Endothelial cell (in vitro differentiated cells): ENCODE measurements around the gene CCSER1. TPM values are rescaled to one million over a fixed set of nuclear protein-coding genes. Genes with fewer than 3 reads are reported as not detected.

Experiments used
- DNase-seq: peaks from one replicate; pipeline ENCODE4 v3.0.0; 2021; ENCODE audit warnings: low spot score
- H3K27ac Mint-ChIP-seq: one replicate; pipeline ENCODE4 v1.8.0; 2021; ENCODE audit warnings: mixed read lengths, inconsistent platforms; ENCODE audit not compliant: unreplicated experiment
- H3K27me3 Mint-ChIP-seq: one replicate; pipeline ENCODE4 v1.8.0; 2021; ENCODE audit warnings: mild to moderate bottlenecking, moderate library complexity, mixed read lengths, inconsistent platforms; ENCODE audit not compliant: unreplicated experiment
- H3K36me3 Mint-ChIP-seq: one replicate; pipeline ENCODE4 v1.8.0; 2021; ENCODE audit warnings: mild to moderate bottlenecking, low read depth, mixed read lengths, inconsistent platforms; ENCODE audit not compliant: unreplicated experiment
- H3K4me1 Mint-ChIP-seq: one replicate; pipeline ENCODE4 v1.8.0; 2021; ENCODE audit warnings: mild to moderate bottlenecking, mixed read lengths, inconsistent platforms; ENCODE audit not compliant: unreplicated experiment
- H3K4me3 Mint-ChIP-seq: one replicate; pipeline ENCODE4 v1.8.0; 2021; ENCODE audit warnings: mild to moderate bottlenecking, mixed read lengths, inconsistent platforms; ENCODE audit not compliant: unreplicated experiment
- H3K9me3 Mint-ChIP-seq: one replicate; pipeline ENCODE4 v1.8.0; 2021; ENCODE audit warnings: mixed read lengths, inconsistent platforms; ENCODE audit not compliant: unreplicated experiment
- total RNA-seq: library from RNA; stranded (reverse); fragmentation: NEBNext Ultra II Directional; extraction: Animal tissue kit (Norgen Biotek cat#: 25700); gene quantifications from one replicate; pipeline ENCODE4 v1.2.1, GENCODE V29; 2021; ENCODE audit not compliant: unreplicated experiment
- TF ChIP-seq, protein P1 (sequence below): fragments of 200-600 bp; sonication (generic); IDR thresholded peaks from one replicate; pipeline ENCODE4 v1.5.0; 2021; ENCODE audit warnings: antibody characterized with exemption; ENCODE audit not compliant: unreplicated experiment

Gene CCSER1
- total RNA-seq, 1 donor from 2014 or later: 3.0 TPM

DNA sequence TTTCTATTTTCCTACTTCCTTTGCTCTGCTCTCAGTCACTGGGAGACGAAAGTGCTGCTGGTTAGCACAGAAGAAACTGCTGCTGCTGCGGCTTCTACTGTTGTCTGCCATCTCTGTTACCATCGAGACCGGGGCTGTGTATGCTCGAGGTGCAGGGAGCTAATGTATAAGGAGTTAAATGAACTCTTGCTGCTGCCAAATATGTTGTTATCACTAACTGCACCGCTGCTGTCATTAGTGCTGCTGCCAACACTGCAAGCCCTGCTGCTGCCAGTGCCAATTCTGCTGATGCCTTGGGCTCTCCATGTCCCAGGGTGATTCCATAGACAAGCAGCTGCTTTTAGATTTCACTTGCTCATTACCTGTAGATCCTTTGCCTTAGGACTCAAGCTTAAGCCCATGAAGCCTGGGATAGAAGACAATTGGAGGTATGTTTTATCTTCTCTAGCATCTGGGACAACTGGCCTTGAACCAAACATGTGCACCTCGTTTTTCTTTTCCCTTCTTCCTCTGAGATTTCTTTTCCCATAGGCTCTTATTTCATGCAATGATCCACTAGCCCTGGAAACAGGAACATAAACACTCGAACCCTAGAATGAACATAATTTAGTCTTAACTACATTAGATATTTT lies 107.8 kb downstream of the CCSER1 start:
- TF ChIP-seq, protein P1, sequence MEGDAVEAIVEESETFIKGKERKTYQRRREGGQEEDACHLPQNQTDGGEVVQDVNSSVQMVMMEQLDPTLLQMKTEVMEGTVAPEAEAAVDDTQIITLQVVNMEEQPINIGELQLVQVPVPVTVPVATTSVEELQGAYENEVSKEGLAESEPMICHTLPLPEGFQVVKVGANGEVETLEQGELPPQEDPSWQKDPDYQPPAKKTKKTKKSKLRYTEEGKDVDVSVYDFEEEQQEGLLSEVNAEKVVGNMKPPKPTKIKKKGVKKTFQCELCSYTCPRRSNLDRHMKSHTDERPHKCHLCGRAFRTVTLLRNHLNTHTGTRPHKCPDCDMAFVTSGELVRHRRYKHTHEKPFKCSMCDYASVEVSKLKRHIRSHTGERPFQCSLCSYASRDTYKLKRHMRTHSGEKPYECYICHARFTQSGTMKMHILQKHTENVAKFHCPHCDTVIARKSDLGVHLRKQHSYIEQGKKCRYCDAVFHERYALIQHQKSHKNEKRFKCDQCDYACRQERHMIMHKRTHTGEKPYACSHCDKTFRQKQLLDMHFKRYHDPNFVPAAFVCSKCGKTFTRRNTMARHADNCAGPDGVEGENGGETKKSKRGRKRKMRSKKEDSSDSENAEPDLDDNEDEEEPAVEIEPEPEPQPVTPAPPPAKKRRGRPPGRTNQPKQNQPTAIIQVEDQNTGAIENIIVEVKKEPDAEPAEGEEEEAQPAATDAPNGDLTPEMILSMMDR: no peak
- no peaks in the 10 kb centered on the region for H3K9me3 Mint-ChIP-seq
- no peak for DNase-seq
- H3K27ac Mint-ChIP-seq: no peak overlapping the region
- no peaks in the 10 kb centered on the region for H3K36me3 Mint-ChIP-seq
- no peaks in the 10 kb centered on the region for H3K27me3 Mint-ChIP-seq
- H3K4me3 Mint-ChIP-seq: no peak overlapping the region
- H3K4me1 Mint-ChIP-seq: no peaks in the 10 kb centered on the region

DNA sequence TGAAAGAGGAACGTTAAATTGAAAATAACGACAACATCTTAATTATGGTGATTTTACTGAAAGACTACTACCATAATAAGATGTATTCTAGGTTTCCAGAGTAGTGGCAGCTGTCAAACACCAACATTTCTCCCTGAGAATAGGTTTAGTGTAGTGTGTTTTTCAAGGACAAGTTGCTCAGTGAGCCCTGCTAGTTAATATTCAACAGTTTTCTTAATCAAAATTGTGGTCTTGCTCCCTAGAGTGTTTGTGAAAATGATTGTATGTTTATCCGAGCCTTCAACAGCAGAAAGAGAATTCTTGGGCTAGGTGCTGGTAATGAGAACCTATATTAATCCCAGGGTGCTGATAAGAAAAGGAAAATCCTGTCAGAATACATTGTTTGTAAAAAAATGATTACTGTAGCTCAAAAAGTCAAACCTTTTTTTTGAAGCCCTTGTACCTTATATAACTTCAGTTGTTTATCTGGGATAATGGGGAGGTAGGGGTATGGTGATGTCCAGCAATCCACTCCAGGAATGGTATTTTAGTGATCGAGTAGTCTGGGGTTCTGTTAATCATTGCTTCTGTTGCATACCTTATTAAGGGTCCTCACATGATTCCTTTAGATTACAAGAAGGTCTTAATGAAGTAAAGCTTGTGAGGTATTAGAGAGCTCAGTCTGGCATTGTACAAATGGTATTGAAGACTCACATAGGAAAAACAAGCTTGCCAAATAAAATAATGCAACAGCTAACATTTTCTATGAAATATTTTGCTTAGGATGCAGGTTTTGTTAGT lies 110.7 kb downstream of the CCSER1 start:
- no peaks in the 10 kb centered on the region for H3K9me3 Mint-ChIP-seq
- no peak overlapping the region for H3K4me3 Mint-ChIP-seq
- DNase-seq: no peak
- H3K4me1 Mint-ChIP-seq: no peaks in the 10 kb centered on the region
- no peaks in the 10 kb centered on the region for H3K36me3 Mint-ChIP-seq
- no peak overlapping the region for H3K27ac Mint-ChIP-seq
- TF ChIP-seq, protein P1: no peak
- H3K27me3 Mint-ChIP-seq: no peaks in the 10 kb centered on the region

DNA sequence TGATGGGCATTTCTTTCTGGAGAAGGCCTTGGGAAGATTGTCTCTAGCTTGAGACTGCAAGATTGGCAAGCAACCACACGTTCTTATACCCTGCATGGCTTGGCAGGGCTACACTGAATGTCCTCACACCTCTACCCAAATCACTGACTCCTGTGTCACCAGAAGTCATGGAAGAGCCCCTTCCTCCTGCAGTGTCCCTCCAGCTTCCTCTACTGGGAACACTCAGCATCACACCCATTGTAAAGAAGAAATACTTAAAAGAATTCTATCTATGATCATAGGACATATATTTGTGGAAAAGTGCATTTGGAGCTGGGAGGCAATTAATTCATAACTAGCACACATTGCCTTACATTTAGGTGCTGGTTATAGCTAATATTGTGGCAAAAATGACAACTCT lies 113.1 kb downstream of the CCSER1 start:
- H3K27me3 Mint-ChIP-seq: no peaks in the 10 kb centered on the region
- TF ChIP-seq, protein P1: no peak
- H3K27ac Mint-ChIP-seq: no peak overlapping the region
- H3K9me3 Mint-ChIP-seq: no peaks in the 10 kb centered on the region
- no peak overlapping the region for H3K4me3 Mint-ChIP-seq
- H3K4me1 Mint-ChIP-seq: no peaks in the 10 kb centered on the region
- no peak for DNase-seq
- H3K36me3 Mint-ChIP-seq: no peaks in the 10 kb centered on the region

DNA sequence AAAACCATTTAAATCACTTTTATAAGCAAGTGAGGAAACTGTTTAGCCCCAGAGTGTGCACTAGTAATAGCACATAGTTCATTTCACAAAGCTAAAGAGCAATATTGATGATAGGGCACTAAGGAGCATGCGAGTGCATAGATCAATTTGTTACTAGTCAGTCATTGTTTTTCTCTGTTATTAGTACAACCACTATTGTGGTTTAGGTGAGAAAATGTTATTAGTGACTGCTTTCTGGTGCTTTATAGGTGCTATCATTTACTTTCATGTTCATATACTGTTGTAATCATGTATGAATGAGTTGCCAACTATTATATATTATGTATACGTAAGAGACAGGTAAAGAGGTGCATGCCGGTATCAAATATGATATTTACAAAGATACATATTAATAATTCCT lies 113.8 kb downstream of the CCSER1 start:
- TF ChIP-seq, protein P1: no peak
- H3K4me1 Mint-ChIP-seq: no peaks in the 10 kb centered on the region
- no peak for DNase-seq
- no peaks in the 10 kb centered on the region for H3K9me3 Mint-ChIP-seq
- no peaks in the 10 kb centered on the region for H3K27me3 Mint-ChIP-seq
- no peak overlapping the region for H3K27ac Mint-ChIP-seq
- no peaks in the 10 kb centered on the region for H3K36me3 Mint-ChIP-seq
- H3K4me3 Mint-ChIP-seq: no peak overlapping the region

DNA sequence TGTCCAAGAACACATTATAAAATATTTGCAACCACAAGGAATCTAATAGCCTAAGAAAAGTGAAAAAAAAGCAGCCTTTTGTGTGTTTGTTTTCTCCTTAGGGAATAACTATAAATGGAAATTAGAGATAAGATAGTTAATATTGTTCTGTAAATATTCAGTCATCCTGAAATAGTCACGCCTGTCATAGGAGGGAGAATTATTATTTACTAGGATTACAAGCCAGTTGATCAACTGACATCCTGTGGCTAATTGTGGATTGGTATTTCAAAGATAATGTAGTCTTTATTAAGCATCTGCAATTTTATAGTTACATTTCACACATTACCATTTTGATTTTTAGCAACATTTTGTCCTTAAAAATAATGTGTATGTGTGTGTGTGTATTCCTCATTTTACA lies 118.6 kb downstream of the CCSER1 start:
- Mint-ChIP-seq H3K4me3 (no peak overlapping the region), H3K27ac (no peak overlapping the region), H3K4me1 (no peaks in the 10 kb centered on the region), H3K27me3 (no peaks in the 10 kb centered on the region), H3K36me3 (no peaks in the 10 kb centered on the region), H3K9me3 (no peaks in the 10 kb centered on the region)
- TF ChIP-seq, protein P1: no peak
- DNase-seq: no peak
